ENCODE results near the gene CADPS2.

Gene CADPS2

DNA sequence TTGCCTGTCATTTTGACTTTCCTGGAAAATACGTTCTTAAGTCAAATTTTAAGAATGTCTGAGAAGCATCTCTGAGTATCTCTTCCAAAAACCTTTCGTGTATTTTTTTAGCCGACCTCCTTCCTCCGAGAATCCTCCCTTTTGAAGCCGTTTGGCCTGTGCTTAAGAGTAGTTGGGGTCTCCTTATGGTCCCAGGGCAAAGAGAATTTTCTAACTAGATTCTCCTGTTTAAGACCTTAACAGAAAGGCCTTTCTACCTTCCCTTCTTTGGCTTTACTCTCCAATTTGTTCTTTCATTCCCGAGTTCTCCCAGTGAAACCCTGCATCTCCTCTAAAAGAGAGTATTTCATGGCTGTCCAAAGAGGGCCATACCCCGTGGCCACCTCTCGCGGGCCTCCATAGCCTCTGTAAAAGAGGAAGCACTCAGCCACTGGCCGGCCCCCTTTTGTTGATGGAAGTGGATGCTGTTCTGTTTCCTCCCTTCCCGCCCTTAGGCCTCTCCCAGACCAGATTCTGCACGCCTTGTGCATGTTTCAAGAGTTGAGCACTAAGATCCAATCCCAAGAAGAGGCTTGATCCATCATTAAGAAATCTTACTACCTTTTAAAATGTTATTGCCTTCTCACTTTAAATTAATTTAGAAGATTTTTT, 575.1 kb downstream of the CADPS2 start:
- no peak overlapping the region for H3K4me3 Mint-ChIP-seq
- peaks cover 85% of the 10 kb centered on the region for H3K27me3 Mint-ChIP-seq
- no peaks in the 10 kb centered on the region for H3K9me3 Mint-ChIP-seq
- no peaks in the 10 kb centered on the region for H3K4me1 Mint-ChIP-seq (ENCODE audit: low read depth)
- no peaks in the 10 kb centered on the region for H3K36me3 Mint-ChIP-seq (ENCODE audit: low read depth)
- intact Hi-C loops (cut with micrococcal nuclease): no loop called here
- H3K27ac Mint-ChIP-seq: no peak overlapping the region

DNA sequence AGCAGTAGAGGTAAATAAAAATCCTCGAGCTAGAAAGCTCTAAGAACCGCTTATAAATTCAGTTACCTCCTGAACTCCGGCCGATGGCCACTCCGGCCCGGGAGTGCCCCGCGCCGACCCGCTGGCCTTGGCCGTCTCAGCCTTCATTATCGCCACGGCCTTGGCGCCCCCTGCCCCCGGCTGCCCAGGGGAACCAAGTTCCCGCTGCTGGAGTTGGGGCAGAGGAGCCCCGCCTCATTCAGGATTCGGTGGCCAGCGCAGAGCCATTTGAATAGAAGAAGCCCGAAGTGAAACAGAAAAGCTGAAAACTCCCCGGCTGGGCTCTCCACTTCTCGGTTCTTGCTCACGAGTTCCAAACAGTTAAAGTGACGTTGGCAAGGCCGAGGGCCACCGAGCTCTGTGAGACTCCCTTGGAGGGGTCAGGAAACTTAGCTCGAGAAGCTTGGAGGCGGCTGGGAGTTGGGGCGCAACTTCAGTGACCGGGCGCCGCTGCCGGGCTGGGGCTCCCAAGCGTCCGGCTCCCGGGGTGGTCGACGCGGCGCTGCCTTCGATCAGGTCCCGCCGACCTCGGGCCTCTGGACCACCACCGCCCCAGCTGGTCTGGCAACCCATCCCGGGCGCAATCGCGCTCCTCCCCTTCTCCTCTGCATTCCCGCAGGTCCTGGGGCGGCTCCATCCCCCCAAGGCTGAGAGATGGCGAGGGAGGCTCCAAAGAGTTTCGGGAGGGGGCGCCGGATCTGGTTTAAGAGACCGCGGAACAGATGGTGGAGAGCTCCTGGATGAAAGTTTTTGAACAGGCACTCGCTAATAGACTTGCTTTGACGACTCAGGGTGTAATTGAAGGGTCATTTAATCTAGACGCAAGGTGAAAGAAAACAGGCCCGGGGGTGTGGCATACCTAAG, 575.9 kb downstream of the CADPS2 start:
- no peaks in the 10 kb centered on the region for H3K36me3 Mint-ChIP-seq (ENCODE audit: low read depth)
- peaks cover 85% of the 10 kb centered on the region for H3K27me3 Mint-ChIP-seq
- H3K4me3 Mint-ChIP-seq: no peak overlapping the region
- intact Hi-C loops (cut with micrococcal nuclease): no loop called here
- no peak overlapping the region for H3K27ac Mint-ChIP-seq
- H3K4me1 Mint-ChIP-seq (ENCODE audit: low read depth): no peaks in the 10 kb centered on the region
- H3K9me3 Mint-ChIP-seq: no peaks in the 10 kb centered on the region

DNA sequence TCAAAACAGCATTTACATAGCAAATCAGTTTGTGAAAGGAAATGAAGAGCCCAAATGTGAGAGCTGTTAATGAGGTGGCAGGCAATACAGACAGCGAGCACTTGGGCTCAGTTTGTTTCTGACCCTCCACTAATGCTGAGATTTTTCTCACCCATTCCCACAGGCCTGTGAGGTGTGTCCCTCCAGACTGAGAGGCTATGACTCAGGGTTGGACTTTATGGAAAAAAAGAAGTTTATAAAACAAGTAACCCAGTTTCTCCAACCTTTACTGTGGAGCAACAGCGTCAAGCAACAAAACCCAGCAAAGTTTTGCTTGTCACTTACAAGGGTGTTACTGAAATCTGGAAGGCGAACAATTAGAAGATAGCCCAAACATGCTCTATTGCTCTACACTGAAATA, 576.8 kb downstream of the CADPS2 start:
- Mint-ChIP-seq H3K27ac (no peak overlapping the region), H3K9me3 (no peaks in the 10 kb centered on the region), H3K4me1 (ENCODE audit: low read depth) (no peaks in the 10 kb centered on the region), H3K4me3 (no peak overlapping the region), H3K27me3 (peaks cover 85% of the 10 kb centered on the region), H3K36me3 (ENCODE audit: low read depth) (no peaks in the 10 kb centered on the region)
- intact Hi-C loops (cut with micrococcal nuclease): no loop called here

- Mint-ChIP-seq H3K4me3 (no peak overlapping the region), H3K27ac (no peak overlapping the region), H3K27me3 (peaks cover 92% of the 10 kb centered on the region), H3K9me3 (no peaks in the 10 kb centered on the region), H3K36me3 (ENCODE audit: low read depth) (no peaks in the 10 kb centered on the region), H3K4me1 (ENCODE audit: low read depth) (no peaks in the 10 kb centered on the region)
- intact Hi-C loops (cut with micrococcal nuclease): no loop called here
These were observed 579.0 kb downstream of the CADPS2 start for GRCh38 chr7:122307228-122307621.

DNA sequence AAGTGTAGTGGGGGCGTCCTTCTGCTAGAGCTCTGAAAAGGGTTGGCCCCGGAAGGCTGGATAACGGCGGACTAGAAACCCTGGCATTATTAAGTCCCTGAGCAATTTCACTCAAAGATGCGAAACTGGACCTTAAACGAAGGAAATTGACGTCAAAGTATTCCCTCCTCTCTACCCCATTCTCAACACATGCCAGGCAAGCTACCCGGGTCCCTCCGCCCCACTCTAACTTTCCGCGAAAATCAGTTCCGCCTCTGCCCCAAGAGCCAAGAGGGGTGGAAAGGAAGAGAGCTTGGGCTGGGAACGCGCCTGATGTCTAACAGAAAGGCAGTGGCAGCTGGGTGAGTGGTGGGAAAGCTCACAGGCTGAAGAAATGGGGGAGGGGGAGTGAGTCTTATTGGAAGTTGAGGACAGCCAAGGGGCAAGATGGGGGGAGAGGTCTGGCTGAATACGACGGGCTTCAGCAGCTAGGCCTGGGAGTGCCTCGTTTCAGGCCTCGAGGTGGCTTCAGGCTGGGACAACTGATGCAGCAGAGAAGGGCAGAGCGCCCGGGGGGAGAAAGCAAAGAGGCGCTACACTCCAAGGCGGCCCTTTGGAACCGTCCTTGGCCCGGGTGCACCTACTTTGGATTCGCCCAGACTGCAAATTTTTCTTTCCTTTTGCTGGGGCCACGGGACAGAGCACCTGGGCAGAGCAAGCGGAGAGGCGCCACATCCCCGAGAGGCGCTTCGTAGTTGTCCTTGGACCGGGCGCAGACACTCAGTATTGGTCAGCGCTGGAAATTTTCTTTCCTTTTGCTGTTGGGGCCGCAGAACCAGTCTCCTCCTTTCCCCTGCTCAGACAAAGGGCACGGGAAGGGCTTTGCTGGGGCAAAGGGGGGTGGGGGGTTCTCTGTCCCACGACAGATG, 579.7 kb downstream of the CADPS2 start:
- Mint-ChIP-seq H3K36me3 (ENCODE audit: low read depth) (no peaks in the 10 kb centered on the region), H3K4me1 (ENCODE audit: low read depth) (no peaks in the 10 kb centered on the region), H3K27me3 (peaks cover 92% of the 10 kb centered on the region), H3K4me3 (no peak overlapping the region), H3K9me3 (no peaks in the 10 kb centered on the region), H3K27ac (no peak overlapping the region)
- intact Hi-C loops (cut with micrococcal nuclease): no loop called here

- no peak overlapping the region for H3K27ac Mint-ChIP-seq
- no peak overlapping the region for H3K4me3 Mint-ChIP-seq
- H3K36me3 Mint-ChIP-seq (ENCODE audit: low read depth): no peaks in the 10 kb centered on the region
- H3K9me3 Mint-ChIP-seq: no peaks in the 10 kb centered on the region
- peaks cover 92% of the 10 kb centered on the region for H3K27me3 Mint-ChIP-seq
- H3K4me1 Mint-ChIP-seq (ENCODE audit: low read depth): no peaks in the 10 kb centered on the region
- intact Hi-C loops (cut with micrococcal nuclease): no loop called here
These were observed 580.6 kb downstream of the CADPS2 start for GRCh38 chr7:122305475-122306319.

GRCh38 chr7:122304996-122305421, 581.3 kb downstream of the CADPS2 start:
- H3K4me3 Mint-ChIP-seq: no peak overlapping the region
- H3K36me3 Mint-ChIP-seq (ENCODE audit: low read depth): no peaks in the 10 kb centered on the region
- H3K4me1 Mint-ChIP-seq (ENCODE audit: low read depth): no peaks in the 10 kb centered on the region
- intact Hi-C loops (cut with micrococcal nuclease): no loop called here
- no peaks in the 10 kb centered on the region for H3K9me3 Mint-ChIP-seq
- H3K27ac Mint-ChIP-seq: no peak overlapping the region
- peaks cover 92% of the 10 kb centered on the region for H3K27me3 Mint-ChIP-seq

DNA sequence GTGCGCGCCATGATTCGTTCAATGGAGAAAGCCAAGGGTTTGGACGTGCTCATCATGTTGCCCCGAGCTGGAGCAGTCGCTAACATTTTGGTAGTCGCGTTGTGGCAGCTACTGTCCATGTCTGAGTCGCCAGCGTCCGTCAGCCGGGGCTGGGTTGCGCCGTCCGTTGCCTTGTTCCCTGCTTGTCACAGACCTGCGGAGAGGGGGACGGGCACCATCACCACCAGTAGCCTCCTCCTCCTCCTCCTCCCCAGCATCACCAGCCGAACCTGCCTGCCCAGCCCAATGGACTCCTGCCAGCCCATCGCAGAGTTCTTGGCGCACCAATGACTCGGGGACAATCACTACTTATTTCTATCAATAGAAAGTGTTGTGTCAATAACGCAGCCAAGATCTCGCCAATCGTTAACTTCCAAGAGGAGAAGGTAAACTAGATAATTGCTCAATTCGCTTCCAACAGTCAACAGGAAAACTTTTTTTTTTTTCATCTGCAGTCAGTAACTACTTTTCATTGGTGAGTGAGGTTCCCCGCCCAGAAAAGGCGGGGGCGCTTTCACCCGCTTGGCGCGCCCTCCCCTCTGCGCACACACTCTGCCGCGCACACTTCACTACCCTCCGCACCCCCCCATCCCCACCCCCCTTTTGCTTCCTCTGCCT, 581.8 kb downstream of the CADPS2 start, which contains the start of gene FEZF1:
TSS of gene FEZF1 (minus strand) at position 432 of the 657 bp plus-strand sequence. CDS start at position 119, 313 bp downstream.
- no peak within 1 kb of the TSS for H3K27ac Mint-ChIP-seq

DNA sequence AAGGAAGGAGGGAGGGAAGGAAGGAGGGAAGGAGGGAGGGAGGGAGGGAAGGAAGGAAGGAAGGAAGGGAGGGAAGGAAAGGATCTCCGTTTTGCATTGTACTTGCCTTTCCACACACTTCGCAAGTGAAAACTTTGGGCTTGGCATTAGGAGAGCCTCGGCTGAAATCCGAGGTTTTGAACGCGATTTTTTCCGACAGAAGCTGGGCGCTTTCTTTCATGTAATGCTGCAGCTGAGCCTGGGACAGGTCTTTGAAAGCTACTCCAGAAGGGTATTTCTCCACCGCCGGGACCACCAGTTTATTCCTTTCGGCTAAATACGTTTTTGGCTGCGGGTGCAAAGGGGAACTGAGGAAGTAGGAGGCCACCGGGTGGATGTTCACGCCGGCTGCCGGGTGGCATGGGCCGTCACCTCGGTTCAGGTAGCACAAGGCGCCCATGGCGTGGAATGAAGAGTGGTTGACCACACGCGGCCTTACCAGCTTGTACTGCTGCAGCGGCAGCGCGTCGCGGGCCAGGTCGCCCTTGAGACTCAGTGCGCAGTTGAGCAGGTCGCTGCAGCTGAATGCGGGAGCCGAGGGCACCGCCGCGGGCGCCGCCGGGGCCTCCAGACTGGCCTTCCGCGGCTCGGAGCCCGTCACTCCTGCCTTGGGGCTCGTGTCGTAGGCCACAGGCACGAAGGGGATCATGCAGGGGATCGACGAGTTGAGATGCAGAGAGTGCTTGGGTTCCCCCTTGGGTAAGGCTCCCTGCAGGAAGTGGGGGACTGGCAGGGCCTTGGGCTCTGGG, 582.5 kb downstream of the CADPS2 start:
- no peaks in the 10 kb centered on the region for H3K4me1 Mint-ChIP-seq (ENCODE audit: low read depth)
- intact Hi-C loops (cut with micrococcal nuclease): no loop called here
- H3K27me3 Mint-ChIP-seq: peaks cover 92% of the 10 kb centered on the region
- no peak overlapping the region for H3K4me3 Mint-ChIP-seq
- H3K36me3 Mint-ChIP-seq (ENCODE audit: low read depth): no peaks in the 10 kb centered on the region
- no peaks in the 10 kb centered on the region for H3K9me3 Mint-ChIP-seq
- H3K27ac Mint-ChIP-seq: no peak overlapping the region

More for the DNA sequence above, 581.8 kb downstream of the CADPS2 start, which contains the start of gene FEZF1:
- H3K36me3 Mint-ChIP-seq (ENCODE audit: low read depth): no peaks in the 10 kb centered on the region
- no peaks in the 10 kb centered on the region for H3K9me3 Mint-ChIP-seq
- H3K4me1 Mint-ChIP-seq (ENCODE audit: low read depth): no peaks in the 10 kb centered on the region
- peaks cover 92% of the 10 kb centered on the region for H3K27me3 Mint-ChIP-seq
- intact Hi-C loops (cut with micrococcal nuclease): no loop called here
- H3K4me3 Mint-ChIP-seq: no peak within 1 kb of the TSS

DNA sequence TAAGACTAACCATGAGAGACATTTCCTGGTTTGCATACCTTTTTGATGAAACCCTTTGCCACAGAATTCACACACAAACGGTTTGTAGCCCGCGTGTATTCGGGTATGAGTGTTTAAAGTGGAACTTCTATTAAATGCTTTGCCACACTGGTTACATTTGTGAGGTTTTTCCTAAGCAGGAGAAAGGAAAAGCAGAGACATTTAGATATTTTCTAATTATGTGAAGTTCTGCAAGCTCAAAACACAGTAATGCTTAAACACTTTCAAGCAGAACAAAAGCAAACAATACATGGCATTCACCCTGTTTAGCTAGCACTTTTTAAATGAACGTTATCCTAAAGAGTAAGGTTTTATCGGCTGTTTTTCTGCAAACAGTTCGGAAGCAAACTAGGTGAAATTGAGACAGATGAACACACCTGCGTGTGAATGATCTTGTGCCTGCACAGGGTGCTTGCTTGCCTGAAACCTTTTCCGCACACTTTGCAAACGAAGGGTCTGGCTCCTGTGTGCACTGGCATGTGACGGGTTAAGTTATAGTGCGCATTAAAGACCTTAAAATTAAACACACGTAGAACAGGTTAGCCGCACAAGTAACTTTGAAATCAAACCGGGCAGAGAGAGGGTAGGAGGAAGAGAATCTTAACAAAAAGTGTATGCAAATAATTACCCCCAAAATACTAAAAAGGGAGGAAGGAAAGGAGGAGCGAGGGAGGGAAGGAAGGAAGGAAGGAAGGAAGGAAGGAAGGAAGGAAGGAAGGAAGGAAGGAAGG, 583.3 kb downstream of the CADPS2 start:
- Mint-ChIP-seq H3K4me1 (ENCODE audit: low read depth) (no peaks in the 10 kb centered on the region), H3K27ac (no peak overlapping the region), H3K9me3 (no peaks in the 10 kb centered on the region), H3K27me3 (peaks cover 94% of the 10 kb centered on the region), H3K36me3 (ENCODE audit: low read depth) (no peaks in the 10 kb centered on the region), H3K4me3 (no peak overlapping the region)
- intact Hi-C loops (cut with micrococcal nuclease): no loop called here

DNA sequence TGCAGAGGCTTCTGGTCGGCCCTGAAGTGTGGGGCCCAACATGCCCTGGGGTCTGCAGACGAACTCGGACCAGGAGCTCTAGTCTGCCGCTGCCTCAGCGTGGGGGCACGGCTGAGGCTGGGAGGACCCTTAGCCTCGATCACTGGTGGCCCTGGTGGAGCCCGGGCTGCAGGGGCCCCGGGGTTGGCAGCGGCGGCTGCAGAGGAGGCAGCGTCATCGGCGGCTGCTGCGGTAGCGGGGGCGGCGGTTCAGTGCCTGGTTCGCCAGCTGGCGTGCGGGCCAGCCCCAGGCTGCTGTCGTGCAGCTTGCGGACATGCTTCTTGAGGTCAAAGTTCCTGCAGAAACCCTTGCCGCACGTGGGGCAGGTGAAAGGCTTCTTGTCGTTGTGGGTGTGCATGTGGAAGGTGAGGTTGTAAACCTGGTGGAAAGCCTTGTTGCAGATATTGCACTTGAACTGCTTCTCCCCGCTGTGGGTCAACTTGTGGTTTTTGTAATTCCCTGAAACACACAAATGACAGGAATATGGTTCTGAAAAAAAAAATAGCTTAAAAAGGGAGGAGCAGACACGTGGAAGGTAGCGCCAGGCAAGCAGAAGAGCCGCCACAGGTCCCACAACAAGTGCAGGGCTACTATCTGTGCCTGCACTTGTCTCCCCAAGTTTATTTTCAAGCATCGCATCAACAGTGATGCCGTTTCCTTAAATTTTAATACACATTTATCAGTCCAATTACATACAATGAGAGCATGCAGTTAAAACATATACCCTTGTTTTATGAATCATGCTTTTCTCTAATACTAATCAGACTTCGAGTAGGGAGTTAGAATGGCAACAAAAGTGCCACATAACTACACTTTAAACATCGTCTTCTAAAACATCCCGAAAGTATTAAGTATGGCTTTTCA, 584.2 kb downstream of the CADPS2 start:
- intact Hi-C loops (cut with micrococcal nuclease): no loop called here
- no peaks in the 10 kb centered on the region for H3K4me1 Mint-ChIP-seq (ENCODE audit: low read depth)
- no peak overlapping the region for H3K4me3 Mint-ChIP-seq
- H3K27ac Mint-ChIP-seq: no peak overlapping the region
- no peaks in the 10 kb centered on the region for H3K9me3 Mint-ChIP-seq
- peaks cover 92% of the 10 kb centered on the region for H3K27me3 Mint-ChIP-seq
- H3K36me3 Mint-ChIP-seq (ENCODE audit: low read depth): no peaks in the 10 kb centered on the region
